Middle frontal gyrus (tissue), 1 donor: ENCODE measurements around the gene PTDSS2.
"Not testable (repeated sequence)": the region's sequence is repeated elsewhere in the genome, so short reads cannot be mapped to it uniquely, and the experiment has no call there.

Source experiments
- DNase-seq: peaks from one replicate; pipeline ENCODE4 v3.0.0-alpha.2; 2015; ENCODE audit warnings: low spot score; ENCODE audit errors: extremely low spot score

PTDSS2 gene

DNA sequence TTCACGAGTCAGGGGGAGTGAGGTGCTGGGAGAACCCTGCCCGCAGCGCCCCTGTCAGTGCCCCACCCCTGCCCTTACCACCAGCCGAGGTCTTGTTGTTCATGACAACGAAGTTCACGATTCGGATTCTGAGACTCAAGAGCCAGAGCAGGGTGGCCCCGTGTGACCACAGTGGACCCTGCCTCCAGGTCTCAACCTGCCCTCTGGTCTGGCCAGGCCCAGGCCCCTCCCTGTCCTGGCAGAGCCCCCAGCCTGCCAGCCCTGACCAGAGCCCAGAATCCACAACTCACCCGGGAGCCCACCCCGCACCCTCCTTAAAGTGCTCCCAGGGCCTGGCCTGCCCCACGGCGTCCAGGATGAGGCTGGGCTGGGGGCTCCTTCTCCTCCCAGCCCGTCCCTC, 18.2 kb upstream of the PTDSS2 start:
- DNase-seq = no peak

DNA sequence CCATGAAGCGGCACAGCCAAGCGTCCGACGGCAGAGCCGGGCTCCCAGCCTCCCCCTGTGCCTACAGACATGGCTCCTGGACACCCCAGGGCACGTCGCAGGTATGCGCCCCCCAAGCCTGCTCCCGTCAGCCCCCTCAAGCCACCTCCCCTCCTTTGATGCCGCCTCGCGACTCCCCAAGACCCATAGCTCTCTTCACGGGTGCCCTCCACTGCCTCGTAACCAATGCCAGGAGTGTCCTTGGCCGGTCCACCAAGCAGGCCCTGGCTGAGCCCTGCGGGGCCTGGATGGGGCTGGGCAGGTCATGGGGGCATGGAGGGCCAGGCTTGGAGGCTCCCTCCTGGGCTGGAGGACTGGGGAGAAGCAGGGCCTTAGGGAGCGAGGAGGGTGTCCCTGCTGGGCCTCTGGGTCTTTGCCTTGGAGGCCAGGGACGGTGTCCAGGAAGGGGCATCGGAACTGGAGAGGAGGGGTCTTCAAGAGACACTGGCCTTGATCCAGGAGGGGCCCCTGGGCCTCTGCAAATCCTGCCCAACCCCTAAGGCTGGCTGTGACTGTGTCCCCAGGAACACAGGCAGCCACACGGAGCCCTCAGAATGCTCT, 17.5 kb upstream of the PTDSS2 start:
- no peak for DNase-seq

- no peak for DNase-seq
Observed at GRCh38 chr11:433111-433510, 17.0 kb upstream of the PTDSS2 start.

DNA sequence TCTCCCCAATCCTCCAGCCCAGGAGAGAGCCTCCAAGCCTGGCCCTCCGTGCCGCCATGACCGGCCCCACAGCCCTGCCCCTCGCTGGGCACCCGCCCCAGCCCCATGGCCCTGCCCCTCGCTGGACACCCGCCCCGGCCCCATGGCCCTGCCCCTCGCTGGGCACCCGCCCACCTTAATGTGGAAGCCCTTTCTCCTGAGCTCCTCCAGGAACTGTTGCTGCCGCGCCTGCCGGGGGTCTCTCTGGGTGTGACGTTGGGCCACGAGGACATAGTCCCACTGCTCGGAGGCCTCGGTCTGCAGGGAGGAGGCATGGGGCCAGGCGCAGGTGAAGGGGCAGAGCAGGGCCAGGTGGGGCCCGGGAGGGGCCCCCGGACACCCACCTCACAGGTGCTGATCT, 16.4 kb upstream of the PTDSS2 start:
- DNase-seq = no peak

DNA sequence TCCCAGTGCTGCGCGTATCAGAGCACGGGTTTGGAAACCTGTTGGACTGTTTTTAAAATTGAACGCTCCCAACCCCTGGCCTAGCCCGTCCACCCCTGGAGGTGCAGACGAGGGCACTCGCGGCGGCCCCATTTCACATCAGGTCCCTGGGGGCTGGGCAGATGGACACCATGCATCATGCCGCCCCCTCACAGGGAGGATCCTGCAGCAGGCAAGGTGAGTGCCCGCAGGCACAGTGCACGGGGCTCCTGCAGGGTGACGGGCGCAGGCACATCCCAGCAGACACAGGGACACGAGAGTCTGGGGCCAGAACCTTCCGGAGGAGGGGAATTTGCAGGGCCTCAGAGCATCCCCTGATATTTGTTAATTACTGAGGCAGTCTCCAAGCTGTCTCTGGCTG, 15.6 kb upstream of the PTDSS2 start:
- DNase-seq = no peak

GRCh38 chr11:434999-435740, 14.9 kb upstream of the PTDSS2 start:
- not testable (repeated sequence) for DNase-seq

DNA sequence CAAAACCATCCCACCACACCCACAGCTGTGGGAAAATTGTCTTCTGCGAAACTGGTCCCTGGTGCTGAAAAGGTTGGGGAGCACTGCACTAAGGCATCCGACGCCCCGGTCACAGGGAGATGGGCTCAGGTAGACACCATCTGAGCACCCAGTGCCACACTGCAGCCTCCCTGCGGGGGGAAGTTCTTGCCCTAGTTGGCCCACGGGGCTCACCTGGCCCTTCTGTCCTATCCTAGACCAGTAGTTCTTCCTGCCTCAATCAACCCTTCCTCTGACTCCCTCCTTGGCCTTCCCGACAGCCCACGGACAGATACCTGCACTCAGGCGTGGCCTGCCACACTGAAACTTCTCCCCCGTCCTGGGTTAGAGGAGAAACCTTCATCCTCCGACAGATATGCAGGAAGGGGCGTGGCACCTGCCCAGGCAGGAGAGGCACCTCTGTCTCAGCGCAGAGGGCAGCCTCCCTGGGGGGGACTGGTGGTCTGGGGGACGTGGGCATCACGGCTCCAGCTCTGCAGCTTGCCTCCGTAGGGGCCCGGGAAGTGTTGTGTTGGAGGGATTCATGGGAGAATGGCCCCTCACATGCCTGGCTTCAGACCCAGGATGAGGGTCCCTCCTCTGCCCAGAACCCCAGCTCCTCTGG, 12.7 kb upstream of the PTDSS2 start:
- DNase-seq = no peak

DNA sequence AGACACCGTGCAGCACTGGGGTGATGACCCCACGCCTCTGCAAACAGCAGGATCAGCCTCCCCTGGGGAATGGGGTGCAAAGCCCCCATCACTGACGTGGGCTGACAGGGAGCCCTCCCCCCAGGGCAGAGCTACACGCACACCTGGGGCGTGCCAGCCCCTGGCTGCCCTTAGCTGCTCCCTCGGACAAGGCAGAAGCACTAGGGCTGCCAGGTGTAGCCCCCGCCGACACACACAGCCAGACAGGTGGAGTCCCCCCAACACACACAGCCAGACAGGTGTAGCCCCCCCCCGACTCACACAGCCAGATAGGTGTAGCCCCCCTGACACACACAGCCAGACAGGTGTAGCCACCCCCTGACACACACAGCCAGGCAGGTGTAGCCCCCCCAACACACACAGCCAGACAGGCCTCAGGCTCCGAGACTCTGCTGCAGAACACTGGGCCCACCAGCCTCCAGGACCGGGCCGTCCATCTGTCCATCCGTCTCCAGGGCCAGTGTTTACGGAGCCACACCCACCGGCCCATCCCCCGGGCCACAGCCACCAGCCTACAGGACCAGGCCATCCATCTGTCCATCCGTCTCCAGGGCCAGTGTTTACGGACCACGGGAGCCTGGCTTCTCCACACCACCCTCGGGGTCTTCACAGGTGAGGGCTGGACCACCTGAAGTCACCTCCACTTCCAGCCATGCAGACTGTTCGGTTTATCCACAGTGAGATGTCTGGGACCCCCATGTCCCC, 11.8 kb upstream of the PTDSS2 start:
- DNase-seq = no peak

GRCh38 chr11:439315-440064, 10.6 kb upstream of the PTDSS2 start:
- DNase-seq = no peak

DNA sequence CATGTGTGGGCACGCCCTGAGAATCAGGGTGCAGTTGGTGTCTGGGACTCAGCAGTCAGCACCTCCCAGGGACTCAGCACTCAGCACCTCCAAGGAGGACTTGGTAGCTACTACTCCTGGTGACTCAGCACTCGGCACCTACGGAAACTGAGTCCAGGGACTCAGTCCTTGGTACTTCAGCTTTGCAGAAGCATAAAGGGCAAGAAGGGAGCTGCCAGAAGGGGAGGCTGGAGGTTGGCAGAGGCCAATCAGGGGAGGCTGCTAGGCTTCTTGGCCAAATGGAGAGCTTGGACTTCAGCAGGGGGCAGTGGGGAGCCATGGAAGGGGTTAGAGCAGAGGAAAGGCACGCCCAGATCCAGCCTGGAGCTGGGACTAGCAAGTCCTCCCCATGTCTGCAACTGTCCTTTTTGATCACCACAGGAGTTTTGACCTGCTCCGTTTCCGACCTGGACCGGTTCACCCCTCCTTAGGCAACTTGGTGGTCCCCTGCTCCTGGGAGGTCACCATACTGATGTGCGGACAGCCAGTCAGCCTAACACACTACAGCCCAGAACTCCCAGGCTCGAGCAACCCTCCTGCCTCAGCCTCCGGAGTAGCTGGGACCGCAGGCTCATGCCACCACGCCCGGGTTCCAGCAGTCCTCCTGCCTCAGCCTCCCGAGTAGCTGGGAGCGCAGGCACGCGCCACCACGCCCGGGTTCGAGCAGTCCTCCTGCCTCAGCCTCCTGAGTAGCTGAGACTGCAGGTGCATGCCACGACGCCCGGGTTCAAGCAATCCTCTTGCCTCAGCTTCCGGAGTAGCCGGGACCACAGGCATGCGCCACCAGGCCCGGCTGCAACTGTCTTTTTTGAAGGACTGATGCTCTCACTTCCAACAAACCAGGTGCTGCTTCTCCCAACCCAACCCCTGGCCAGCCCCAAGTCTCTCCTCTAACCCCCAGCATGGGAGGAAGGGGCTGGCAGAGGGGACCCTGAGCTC, 9.7 kb upstream of the PTDSS2 start:
- DNase-seq = no peak

DNA sequence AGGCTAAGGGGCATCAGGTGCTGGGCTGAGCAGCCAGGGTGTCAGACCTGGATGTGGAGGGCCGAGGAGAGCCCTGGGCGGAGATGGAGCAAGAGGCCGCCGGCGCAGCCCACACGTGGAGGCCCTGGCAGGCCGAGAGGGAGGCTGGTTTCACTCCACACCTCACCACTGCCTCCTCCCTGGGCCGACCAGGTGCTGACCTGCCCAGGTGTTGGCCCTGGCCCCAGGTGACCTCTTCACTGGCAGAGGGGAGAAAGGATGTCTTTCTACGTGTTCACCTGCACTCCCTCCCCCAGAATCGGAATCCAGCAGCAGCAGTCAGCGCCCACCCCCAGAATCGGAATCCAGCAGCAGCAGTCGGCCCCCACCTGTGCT, 9.0 kb upstream of the PTDSS2 start:
- DNase-seq = no peak

- DNase-seq = no peak
Observed at GRCh38 chr11:441418-442274, 8.4 kb upstream of the PTDSS2 start, which contains the start of gene ANO9. Gene ANO9 (minus strand): TSS chr11:442011. CDS start chr11:441926, 85 bp downstream.

- DNase-seq = no peak
Observed at GRCh38 chr11:442611-443081, 7.4 kb upstream of the PTDSS2 start.

DNA sequence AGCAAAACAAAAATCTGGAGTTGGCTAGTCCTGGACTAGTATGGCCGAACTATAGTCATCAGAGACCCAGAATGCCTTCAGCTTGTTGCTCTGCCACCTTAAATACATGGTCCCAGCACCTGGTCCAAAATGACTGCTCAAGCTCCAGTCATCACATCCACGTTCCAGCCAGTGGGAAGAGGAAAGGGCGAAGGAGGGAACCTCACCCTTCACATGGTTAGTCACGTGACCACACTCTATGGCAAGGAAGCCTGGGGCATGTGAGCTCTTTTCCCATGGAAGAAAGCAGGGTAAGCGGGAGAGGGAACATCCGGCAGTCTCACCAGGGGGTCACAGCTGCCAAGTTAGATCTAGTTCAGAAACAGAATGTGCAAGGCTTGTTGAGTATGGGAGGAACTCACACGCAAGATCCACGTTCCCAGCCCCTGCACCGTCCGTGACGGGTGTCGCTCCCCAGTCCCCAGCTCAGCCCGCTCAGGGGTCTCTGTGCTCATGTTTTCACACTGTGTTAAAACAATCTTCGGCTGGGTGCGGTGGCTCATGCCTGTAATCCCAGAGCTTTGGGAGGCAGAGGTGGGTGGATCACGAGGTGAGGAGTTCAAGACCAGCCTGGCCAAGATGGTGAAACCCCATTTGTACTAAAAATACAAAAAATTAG, 6.4 kb upstream of the PTDSS2 start:
- no peak for DNase-seq

DNA sequence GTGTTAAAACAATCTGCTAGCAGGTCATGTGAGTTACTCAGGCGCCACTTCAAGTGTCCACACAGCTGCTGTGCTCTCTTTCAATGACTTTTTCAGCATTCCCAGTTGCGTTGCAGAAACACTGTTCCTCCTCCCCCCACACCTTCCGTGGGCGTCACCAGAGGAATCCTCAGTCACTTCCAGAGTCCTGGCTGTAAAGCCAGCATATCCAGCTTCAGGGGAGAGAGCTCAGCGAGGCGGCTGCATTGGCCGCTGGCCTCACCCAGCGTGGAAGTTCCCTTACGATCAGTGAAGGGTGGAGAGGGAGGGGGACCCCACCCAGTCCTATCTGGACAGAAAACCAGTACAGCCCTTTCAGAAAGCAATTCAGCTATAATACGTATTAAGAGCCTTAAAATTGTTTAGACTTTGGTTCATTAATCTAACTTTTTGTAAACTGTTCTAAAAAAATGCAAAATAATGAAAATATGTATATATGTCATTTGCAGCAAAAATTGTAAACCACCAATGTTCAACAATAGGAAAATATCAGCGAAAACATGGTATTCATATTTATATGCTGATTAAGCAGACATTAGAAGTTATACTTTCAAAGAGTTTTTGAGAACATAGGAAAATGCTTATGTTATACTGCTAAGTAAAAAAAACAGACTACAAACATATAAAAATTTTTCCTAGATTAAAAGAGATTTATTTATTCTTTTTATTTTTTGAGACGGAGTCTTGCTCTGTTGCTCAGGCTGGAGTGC, 5.5 kb upstream of the PTDSS2 start:
- no peak for DNase-seq

DNA sequence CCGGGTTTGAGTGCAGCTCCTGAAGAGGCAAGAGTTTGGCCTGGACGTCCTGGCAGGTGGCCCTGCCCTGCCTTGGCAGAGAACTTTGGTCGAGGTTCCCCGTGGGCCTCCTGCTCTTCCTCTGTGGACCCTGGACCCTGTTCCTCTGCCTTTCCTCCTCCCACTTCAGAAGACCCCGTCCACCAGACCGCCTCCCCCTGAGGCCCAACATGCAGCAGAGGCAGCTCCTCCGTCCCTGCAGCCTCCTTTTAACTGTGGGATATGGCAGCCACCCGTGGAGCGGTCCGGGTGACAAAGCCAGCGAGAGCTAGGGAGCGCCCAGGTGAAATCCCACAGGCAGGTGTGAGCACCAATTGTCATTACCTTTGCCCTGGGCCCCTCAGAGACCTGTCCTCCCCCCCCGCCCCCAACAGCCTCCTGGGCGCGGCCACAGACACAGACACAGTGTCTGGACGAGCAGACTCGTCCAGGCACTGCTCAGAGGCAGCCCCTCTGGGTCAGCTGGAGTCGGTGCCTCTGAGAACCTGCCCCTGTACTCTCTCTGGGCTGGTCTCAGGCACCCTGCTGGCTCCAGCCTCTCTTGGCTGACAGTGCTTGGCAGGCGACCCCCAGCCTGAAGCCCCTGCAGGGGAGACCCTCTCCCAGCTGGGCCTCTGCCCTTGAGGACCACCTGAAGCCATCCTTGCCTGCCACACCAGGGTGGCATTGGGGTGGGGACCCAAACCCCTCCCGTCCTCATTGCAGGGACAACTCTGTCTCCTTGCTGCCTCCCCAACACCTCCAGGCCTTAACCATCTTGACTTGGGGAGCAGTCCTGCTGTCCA, 4.1 kb upstream of the PTDSS2 start:
- no peak for DNase-seq

DNA sequence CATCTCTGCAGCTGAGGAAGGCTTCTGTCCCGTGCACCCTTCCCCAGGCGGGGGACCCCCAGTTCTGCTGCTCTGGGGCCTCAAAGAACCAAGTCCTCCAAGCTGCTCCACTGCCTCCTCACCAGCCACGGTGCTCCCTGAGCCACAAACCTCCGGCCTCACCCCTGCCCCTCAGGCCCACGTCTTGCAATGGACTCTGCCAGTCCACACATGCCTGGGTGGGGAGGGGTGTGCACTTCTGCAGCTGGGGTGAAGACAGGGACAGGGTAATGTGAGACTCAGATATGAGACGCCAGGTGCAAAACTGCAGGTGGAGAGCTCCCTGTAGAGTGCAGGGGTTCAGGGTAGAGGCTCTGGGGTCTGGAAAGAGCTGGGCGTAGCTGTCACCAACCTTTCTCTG, 3.2 kb upstream of the PTDSS2 start:
- no peak for DNase-seq
